A549 (cell line): ENCODE results near the gene PROX2. TPM values are rescaled to one million over a fixed set of nuclear protein-coding genes. Genes with fewer than 3 reads are reported as not detected.

Source experiments
- ATAC-seq, 2 experiments: fragments of 200-7000 bp in 1 of 2; fragments of >200 bp in 1 of 2; cut with Nextera tagmentation in 1 of 2; cut with Tn5 transposase in 1 of 2; 3 replicates each; pipeline versions ENCODE4 v1.8.0 to v1.9.1; 2018 to 2020; ENCODE audit warnings: mild to moderate bottlenecking in 1 of 2, moderate library complexity in 1 of 2
- CTCF ChIA-PET: fragments of 300-600 bp; sonication (Branson Sonifier 250); formaldehyde crosslinking; extraction: SDS; loops from one replicate; lab custom pipeline; 2021; ENCODE audit warnings: antibody characterized with exemption, inconsistent platforms; lab: Yijun Ruan, JAX
- POLR2A ChIA-PET: fragments of 350-600 bp; formaldehyde crosslinking; extraction: SDS; loops from one replicate; lab custom pipeline; 2021; ENCODE audit warnings: antibody characterized with exemption, inconsistent platforms; lab: Yijun Ruan, JAX
- DNase-seq, 2 experiments: peaks; one replicate each; pipeline versions ENCODE4 v3.0.0 to v3.0.0-alpha.2; 2011 to 2016; ENCODE audit warnings: low read depth in 1 of 2, low spot score in 1 of 2
- FAIRE-seq: peaks from 2 replicates; lab custom pipeline; 2011; peaks lifted over from hg19 to GRCh38; lab: Jason Lieb, UNC
- H3K27ac ChIP-seq, 2 experiments: fragments of >200 bp; sonication (Bioruptor Twin); formaldehyde crosslinking; 3 replicates each; pipeline ENCODE4 v1.5.1; 2016 to 2017
- H3K4me1 ChIP-seq: fragments of >200 bp; sonication (Bioruptor Twin); formaldehyde crosslinking; 3 replicates; pipeline ENCODE4 v1.6.1; 2016
- H3K4me2 ChIP-seq: fragments of >200 bp; sonication (Bioruptor Twin); formaldehyde crosslinking; 3 replicates; pipeline ENCODE4 v1.6.1; 2016
- H3K4me3 ChIP-seq: fragments of >200 bp; sonication (Bioruptor Twin); formaldehyde crosslinking; 3 replicates; pipeline ENCODE4 v1.5.1; 2016
- H3K9me3 ChIP-seq: fragments of >200 bp; sonication (Bioruptor Twin); formaldehyde crosslinking; 3 replicates; pipeline ENCODE4 v1.6.1; 2016
- BCL3 ChIP-seq: fragments of >200 bp; sonication (Bioruptor Twin); formaldehyde crosslinking; IDR thresholded peaks from 3 replicates; pipeline ENCODE4 v1.6.1; 2016
- BHLHE40 ChIP-seq: IDR thresholded peaks from 2 replicates; pipeline ENCODE4 v1.6.1; 2012; ENCODE audit warnings: low read depth, low read length, inconsistent platforms
- CHD2 ChIP-seq: fragments of 150-350 bp; IDR thresholded peaks from 2 replicates; pipeline ENCODE4 v1.6.1; 2014; ENCODE audit warnings: low read length; ENCODE audit not compliant: partially characterized antibody
- CTCF ChIP-seq: fragments of >200 bp; sonication (Bioruptor Twin); formaldehyde crosslinking; IDR thresholded peaks from 3 replicates; pipeline ENCODE4 v1.5.1; 2016
- ESRRA ChIP-seq: fragments of 150-350 bp; IDR thresholded peaks from 2 replicates; pipeline ENCODE4 v1.6.1; 2014; ENCODE audit warnings: mild to moderate bottlenecking, low read length, borderline replicate concordance
- FOSL2 ChIP-seq, 2 experiments: fragments of 450-650 bp in 1 of 2; fragments of >200 bp in 1 of 2; sonication (Bioruptor Twin) in 1 of 2; formaldehyde crosslinking; IDR thresholded peaks; 2 replicates each; pipeline versions ENCODE4 v1.5.0 to v1.6.1; 2016 to 2020; ENCODE audit warnings: mild to moderate bottlenecking in 1 of 2, moderate library complexity in 1 of 2
- HEYL ChIP-seq: fragments of 250-450 bp; sonication (Bioruptor Pico); IDR thresholded peaks from 2 replicates; pipeline ENCODE4 v1.8.0; 2021; ENCODE audit warnings: mild to moderate bottlenecking, moderate library complexity
- HOXB5 ChIP-seq: fragments of 250-450 bp; sonication (Bioruptor Pico); IDR thresholded peaks from 2 replicates; pipeline ENCODE4 v1.5.0; 2020; ENCODE audit warnings: mild to moderate bottlenecking, moderate library complexity
- MYC ChIP-seq: IDR thresholded peaks from 2 replicates; pipeline ENCODE4 v1.6.1; 2012; ENCODE audit warnings: mild to moderate bottlenecking, inconsistent platforms, low read length, improper control_type of control experiment, borderline replicate concordance
- PHF8 ChIP-seq: fragments of 200-600 bp; sonication (generic); IDR thresholded peaks from 2 replicates; pipeline ENCODE4 v1.6.1; 2016; ENCODE audit warnings: low read depth, mild to moderate bottlenecking, antibody characterized with exemption, moderate library complexity, borderline replicate concordance
- POLR2AphosphoS2 ChIP-seq: conservative IDR thresholded peaks from 2 replicates; pipeline ENCODE4 v1.6.1; 2012; ENCODE audit warnings: low read length, improper control_type of control experiment, inconsistent platforms
- SMC3 ChIP-seq: fragments of >200 bp; sonication (Bioruptor Twin); formaldehyde crosslinking; IDR thresholded peaks from 3 replicates; pipeline ENCODE4 v1.6.1; 2018; ENCODE audit warnings: inconsistent platforms
- TFCP2L1 ChIP-seq: fragments of 250-450 bp; sonication (Bioruptor Pico); IDR thresholded peaks from 2 replicates; pipeline ENCODE4 v1.5.0; 2021; ENCODE audit warnings: mild to moderate bottlenecking
- TP53 ChIP-seq: fragments of 250-450 bp; sonication (Bioruptor Pico); IDR thresholded peaks from 2 replicates; pipeline ENCODE4 v1.5.0; 2021; ENCODE audit warnings: mild to moderate bottlenecking, moderate library complexity
- ZC3H11A ChIP-seq: fragments of 450-650 bp; IDR thresholded peaks from 2 replicates; pipeline ENCODE4 v1.6.1; 2014; ENCODE audit warnings: antibody characterized with exemption, mild to moderate bottlenecking
- ZSCAN20 ChIP-seq: fragments of 250-450 bp; sonication (Bioruptor Pico); IDR thresholded peaks from 2 replicates; pipeline ENCODE4 v1.8.0; 2022; ENCODE audit warnings: mild to moderate bottlenecking, moderate library complexity
- WGBS: methylation state at CpG from one replicate; pipeline ENCODE4 v1.1.6; 2017; ENCODE audit errors: missing lambda C conversion rate; 5-methylcytosine and 5-hydroxymethylcytosine counted together
- polyA plus RNA-seq, 4 experiments: library from polyadenylated mRNA; depleted of rRNA in 3 of 4; stranded (reverse); fragments of >200 nt; fragmentation: RNase III in 1 of 4; extraction: RNeasy Plus Mini Kit Qiagen cat#74134 plus additional on column Dnase treatment in 1 of 4; gene quantifications; 2 replicates in 3 of 4; 3 replicates in 1 of 4; pipeline ENCODE4 v1.2.3, GENCODE V29; 2011 to 2017
- TF ChIP-seq, protein P1 (sequence below): IDR thresholded peaks from 2 replicates; pipeline ENCODE4 v1.6.1; 2012
- TF ChIP-seq, protein P2 (sequence below): fragments of >200 bp; sonication (Bioruptor Twin); formaldehyde crosslinking; IDR thresholded peaks from 2 replicates; pipeline ENCODE4 v1.6.1; 2016
- TF ChIP-seq, protein P3 (sequence below): fragments of 450-650 bp; IDR thresholded peaks from 2 replicates; pipeline ENCODE4 v1.6.1; 2014; ENCODE audit warnings: antibody characterized with exemption

PROX2 gene
- polyA plus RNA-seq, 2 of the 4 experiments (the other 2 are of a cell fraction), result not detected

DNA sequence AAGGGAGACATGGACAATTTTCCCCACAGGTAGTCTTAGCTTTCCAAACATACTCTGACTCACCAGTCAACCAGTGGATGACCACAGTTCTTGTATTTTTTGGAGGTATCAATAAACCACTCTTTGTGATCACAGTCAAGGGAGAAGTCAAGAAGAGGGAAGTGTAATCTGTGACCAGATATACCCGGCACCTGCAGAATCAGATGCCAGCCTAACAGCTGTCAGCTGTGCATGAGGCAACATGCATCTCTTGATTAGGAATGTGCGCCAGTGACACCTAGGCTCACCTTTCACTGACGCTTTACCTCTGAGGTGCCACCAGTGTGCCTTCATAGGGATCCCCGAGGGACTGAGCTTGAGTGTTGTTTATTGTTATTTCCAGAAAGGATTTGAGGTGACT is 20.0 kb downstream of the PROX2 start:
- POLR2A ChIA-PET, result no interaction called here
- ATAC-seq (no peak), DNase-seq (no peak), FAIRE-seq (no peak)
- Histone ChIP-seq H3K4me2 (no peak overlapping the region), H3K9me3 (no peaks in the 10 kb centered on the region), H3K27ac (no peak overlapping the region), H3K4me1 (no peaks in the 10 kb centered on the region), H3K4me3 (no peak overlapping the region)
- CTCF ChIA-PET, result interaction anchor here (1.2 to 20.9 kb wide), 6 partner anchors 10 to 247 kb away, joined by 3 to 339 read pairs (median 76); partner anchors contain the start of genes DLST, LTBP2 and PROX2
- 71% methylated on average over 4 of the region's 4 CpGs for WGBS
- TF ChIP-seq, protein P1, sequence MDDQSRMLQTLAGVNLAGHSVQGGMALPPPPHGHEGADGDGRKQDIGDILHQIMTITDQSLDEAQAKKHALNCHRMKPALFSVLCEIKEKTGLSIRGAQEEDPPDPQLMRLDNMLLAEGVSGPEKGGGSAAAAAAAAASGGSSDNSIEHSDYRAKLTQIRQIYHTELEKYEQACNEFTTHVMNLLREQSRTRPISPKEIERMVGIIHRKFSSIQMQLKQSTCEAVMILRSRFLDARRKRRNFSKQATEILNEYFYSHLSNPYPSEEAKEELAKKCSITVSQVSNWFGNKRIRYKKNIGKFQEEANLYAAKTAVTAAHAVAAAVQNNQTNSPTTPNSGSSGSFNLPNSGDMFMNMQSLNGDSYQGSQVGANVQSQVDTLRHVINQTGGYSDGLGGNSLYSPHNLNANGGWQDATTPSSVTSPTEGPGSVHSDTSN, result no peak
- TF ChIP-seq, protein P2, sequence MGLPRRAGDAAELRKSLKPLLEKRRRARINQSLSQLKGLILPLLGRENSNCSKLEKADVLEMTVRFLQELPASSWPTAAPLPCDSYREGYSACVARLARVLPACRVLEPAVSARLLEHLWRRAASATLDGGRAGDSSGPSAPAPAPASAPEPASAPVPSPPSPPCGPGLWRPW, result no peak

DNA sequence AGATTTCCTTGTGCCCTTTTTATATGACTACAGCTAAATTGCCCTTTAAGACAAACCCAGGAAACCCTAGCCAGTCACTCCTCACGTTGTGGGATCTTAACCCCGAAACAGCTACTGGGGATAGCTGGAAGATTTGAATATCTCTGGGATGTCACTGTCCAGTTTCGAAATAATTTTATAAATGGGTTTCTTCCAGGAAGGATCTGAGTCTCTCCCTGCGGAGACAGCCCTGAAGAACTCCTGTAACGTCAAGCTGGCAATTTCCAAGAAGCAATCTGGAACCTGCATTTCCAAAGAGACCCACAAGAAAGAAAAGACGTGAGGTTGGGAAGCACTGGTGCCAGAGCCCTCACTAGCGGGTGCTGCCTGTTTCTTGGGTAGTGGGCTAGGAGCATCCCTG is 20.9 kb downstream of the PROX2 start:
- no peaks in the 10 kb centered on the region for H3K9me3 ChIP-seq
- TF ChIP-seq TP53 (CRISPR knock-in tag), result no peak
- no peak for TF ChIP-seq SMC3
- TF ChIP-seq BCL3, result no peak
- no peak for TF ChIP-seq CHD2
- TF ChIP-seq BHLHE40, result no peak
- TF ChIP-seq CTCF, result no peak
- TF ChIP-seq ZC3H11A, result no peak
- no peak for TF ChIP-seq HOXB5 (CRISPR knock-in tag)
- TF ChIP-seq POLR2AphosphoS2, result no peak
- TF ChIP-seq FOSL2 (IDR thresholded peaks at IDR 0.05), result no peak
- no peak for TF ChIP-seq FOSL2 (CRISPR knock-in tag; IDR thresholded peaks at IDR 0.05)
- no peak for TF ChIP-seq MYC
- no peak for TF ChIP-seq PHF8
- TF ChIP-seq, protein P3, sequence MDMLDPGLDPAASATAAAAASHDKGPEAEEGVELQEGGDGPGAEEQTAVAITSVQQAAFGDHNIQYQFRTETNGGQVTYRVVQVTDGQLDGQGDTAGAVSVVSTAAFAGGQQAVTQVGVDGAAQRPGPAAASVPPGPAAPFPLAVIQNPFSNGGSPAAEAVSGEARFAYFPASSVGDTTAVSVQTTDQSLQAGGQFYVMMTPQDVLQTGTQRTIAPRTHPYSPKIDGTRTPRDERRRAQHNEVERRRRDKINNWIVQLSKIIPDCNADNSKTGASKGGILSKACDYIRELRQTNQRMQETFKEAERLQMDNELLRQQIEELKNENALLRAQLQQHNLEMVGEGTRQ, result no peak
- TF ChIP-seq TFCP2L1 (CRISPR knock-in tag), result no peak
- no peak for TF ChIP-seq ESRRA
- no peak for TF ChIP-seq ZSCAN20 (CRISPR knock-in tag)
- no peak for TF ChIP-seq HEYL
- TF ChIP-seq, all 56 proteins: peak for 0
- DNase-seq (no peak), ATAC-seq (no peak), FAIRE-seq (no peak)
- Histone ChIP-seq H3K27ac (no peak overlapping the region), H3K4me3 (no peak overlapping the region), H3K4me2 (no peak overlapping the region), H3K4me1 (no peaks in the 10 kb centered on the region)
- WGBS, result 85% methylated on average over 7 of the region's 7 CpGs
- CTCF ChIA-PET, result interaction anchor here (0.8 to 20.9 kb wide), 9 partner anchors 8 to 396 kb away, joined by 3 to 339 read pairs (median 4); partner anchors contain the start of genes DLST, LTBP2 and PROX2
- POLR2A ChIA-PET, result no interaction called here
